LNCaP clone FGC (cell line): ENCODE results near the gene SBF1.
"Not testable (repeated sequence)": the region's sequence is repeated elsewhere in the genome, so short reads cannot be mapped to it uniquely, and the experiment has no call there.

Experiments
- DNase-seq: peaks from one replicate; pipeline ENCODE4 v3.0.0-alpha.2; 2011; ENCODE audit warnings: low read depth
- H3K4me3 ChIP-seq: 2 replicates; pipeline ENCODE4 v1.5.1; 2011; ENCODE audit warnings: mild to moderate bottlenecking, low read depth, low read length, control low read depth
- TF ChIP-seq, protein P1 (sequence below): IDR thresholded peaks from 2 replicates; pipeline ENCODE4 v1.5.1; 2012; ENCODE audit warnings: mild to moderate bottlenecking; ENCODE audit not compliant: control insufficient read depth, insufficient read depth; ENCODE audit errors: extremely low read depth

SBF1 gene

DNA sequence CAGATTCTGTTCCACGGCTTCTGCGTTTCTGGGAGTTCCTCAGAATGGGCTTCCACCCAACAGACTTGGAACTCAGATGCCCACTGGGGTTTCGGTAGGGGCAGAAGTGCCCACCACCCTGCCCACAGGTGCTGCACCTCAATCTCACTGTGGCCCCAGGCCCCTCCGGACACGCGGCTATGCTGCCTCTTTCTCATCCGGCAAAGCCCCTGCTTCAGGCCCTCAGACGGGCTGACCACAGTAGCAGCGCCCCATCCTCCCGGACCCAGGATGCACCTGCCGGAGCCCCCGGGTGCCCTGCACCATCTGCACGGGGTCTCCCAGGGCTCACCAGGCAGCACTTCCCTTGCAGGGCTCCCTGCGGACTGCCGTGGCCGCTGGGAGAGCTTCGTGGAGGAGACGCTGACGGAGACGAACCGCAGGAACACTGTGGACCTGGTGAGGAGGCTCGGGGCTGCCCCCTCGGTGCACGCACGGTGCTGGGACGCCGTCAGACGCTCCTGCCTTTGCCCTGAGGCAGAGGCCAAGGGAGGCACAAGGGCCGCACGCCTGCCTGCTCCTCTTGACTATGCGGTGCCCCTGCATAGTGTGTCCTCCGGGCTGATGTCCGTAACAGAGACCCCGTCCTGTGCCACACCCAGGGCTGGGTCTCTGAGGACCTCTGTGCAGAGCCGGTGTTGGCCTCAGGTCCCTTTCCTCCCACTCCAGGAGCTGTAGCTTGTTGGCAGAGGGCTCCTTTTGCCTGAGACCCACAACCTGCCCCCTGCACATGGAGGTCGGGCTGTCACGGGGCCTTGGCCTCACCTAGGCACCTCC is 38.6 kb downstream of the SBF1 start:
- no peak for DNase-seq
- TF ChIP-seq, protein P1, sequence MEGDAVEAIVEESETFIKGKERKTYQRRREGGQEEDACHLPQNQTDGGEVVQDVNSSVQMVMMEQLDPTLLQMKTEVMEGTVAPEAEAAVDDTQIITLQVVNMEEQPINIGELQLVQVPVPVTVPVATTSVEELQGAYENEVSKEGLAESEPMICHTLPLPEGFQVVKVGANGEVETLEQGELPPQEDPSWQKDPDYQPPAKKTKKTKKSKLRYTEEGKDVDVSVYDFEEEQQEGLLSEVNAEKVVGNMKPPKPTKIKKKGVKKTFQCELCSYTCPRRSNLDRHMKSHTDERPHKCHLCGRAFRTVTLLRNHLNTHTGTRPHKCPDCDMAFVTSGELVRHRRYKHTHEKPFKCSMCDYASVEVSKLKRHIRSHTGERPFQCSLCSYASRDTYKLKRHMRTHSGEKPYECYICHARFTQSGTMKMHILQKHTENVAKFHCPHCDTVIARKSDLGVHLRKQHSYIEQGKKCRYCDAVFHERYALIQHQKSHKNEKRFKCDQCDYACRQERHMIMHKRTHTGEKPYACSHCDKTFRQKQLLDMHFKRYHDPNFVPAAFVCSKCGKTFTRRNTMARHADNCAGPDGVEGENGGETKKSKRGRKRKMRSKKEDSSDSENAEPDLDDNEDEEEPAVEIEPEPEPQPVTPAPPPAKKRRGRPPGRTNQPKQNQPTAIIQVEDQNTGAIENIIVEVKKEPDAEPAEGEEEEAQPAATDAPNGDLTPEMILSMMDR, result no peak
- no peak overlapping the region for H3K4me3 ChIP-seq

GRCh38 chr22:50435291-50436014 is 39.4 kb downstream of the SBF1 start:
- DNase-seq, result no peak
- TF ChIP-seq, protein P1, result no peak
- H3K4me3 ChIP-seq, result no peak overlapping the region

- TF ChIP-seq, protein P1, result no peak
- no peak for DNase-seq
Observed at GRCh38 chr22:50434849-50435248, 40.0 kb downstream of the SBF1 start.

GRCh38 chr22:50432877-50433510 is 41.8 kb downstream of the SBF1 start:
- H3K4me3 ChIP-seq, DNase-seq: not testable (repeated sequence)

More at GRCh38 chr22:50434849-50435248, 40.0 kb downstream of the SBF1 start:
- no peak overlapping the region for H3K4me3 ChIP-seq

GRCh38 chr22:50432131-50432876 is 42.5 kb downstream of the SBF1 start:
- DNase-seq, result no peak
- TF ChIP-seq, protein P1, result no peak
- H3K4me3 ChIP-seq, result no peak overlapping the region

GRCh38 chr22:50425179-50425916 is 49.5 kb downstream of the SBF1 start:
- no peak for DNase-seq
- TF ChIP-seq, protein P1, result no peak
- H3K4me3 ChIP-seq, result no peak overlapping the region
